Loucy (cell line): ENCODE measurements around the gene HS6ST3.

ENCODE experiments used
- EZH2phosphoT487 ChIP-seq: fragments of 200-600 bp; IDR thresholded peaks from 2 replicates; pipeline ENCODE4 v1.6.1; 2018; ENCODE audit warnings: antibody characterized with exemption, mild to moderate bottlenecking, moderate library complexity, borderline replicate concordance
- TF ChIP-seq, protein P1 (sequence below): fragments of 200-600 bp; sonication (generic); conservative IDR thresholded peaks from 2 replicates; pipeline ENCODE4 v1.5.1; 2014; ENCODE audit warnings: mild to moderate bottlenecking, antibody characterized with exemption, low read length

DNA sequence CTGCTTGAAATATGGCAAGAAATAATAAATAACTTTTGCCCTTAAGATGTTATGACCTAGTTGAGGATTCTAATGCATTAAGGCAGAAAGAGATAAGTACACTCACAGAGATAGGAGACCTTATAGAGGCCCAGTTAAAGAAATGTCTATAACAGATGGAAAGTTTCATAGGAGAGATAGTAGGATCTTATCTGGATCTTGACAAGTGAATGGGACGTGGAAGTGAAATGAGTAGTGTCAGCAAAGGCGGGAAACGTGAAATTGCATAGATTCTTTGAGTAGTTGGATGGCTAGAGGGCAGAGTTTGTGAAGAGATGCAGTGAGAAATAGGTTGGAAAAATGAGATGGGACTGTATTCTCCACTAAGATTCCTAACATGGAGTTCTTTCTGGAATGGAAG, 71.2 kb downstream of the HS6ST3 start:
- TF ChIP-seq, protein P1, sequence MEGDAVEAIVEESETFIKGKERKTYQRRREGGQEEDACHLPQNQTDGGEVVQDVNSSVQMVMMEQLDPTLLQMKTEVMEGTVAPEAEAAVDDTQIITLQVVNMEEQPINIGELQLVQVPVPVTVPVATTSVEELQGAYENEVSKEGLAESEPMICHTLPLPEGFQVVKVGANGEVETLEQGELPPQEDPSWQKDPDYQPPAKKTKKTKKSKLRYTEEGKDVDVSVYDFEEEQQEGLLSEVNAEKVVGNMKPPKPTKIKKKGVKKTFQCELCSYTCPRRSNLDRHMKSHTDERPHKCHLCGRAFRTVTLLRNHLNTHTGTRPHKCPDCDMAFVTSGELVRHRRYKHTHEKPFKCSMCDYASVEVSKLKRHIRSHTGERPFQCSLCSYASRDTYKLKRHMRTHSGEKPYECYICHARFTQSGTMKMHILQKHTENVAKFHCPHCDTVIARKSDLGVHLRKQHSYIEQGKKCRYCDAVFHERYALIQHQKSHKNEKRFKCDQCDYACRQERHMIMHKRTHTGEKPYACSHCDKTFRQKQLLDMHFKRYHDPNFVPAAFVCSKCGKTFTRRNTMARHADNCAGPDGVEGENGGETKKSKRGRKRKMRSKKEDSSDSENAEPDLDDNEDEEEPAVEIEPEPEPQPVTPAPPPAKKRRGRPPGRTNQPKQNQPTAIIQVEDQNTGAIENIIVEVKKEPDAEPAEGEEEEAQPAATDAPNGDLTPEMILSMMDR = no peak
- no peak for TF ChIP-seq EZH2phosphoT487
